T-helper 1 cell treated with Interleukin-12 subunit alpha and Interleukin-12 subunit beta and Interleukin-4 antibody, amounts not matched to agents 30 ng/mL and 1 ng/mL, for 36 hours (primary cell): ENCODE data around the gene NPDC1. TPM values are rescaled to one million over a fixed set of nuclear protein-coding genes. Genes with fewer than 3 reads are reported as not detected.

Source experiments
- intact Hi-C: fragments of 100-400 bp; cut with micrococcal nuclease; formaldehyde crosslinking; loops from one replicate; pipeline ENCODE4 v1.15.1; 2024
- total RNA-seq: library from RNA; stranded (reverse); gene quantifications from 2 replicates; pipeline ENCODE4 v1.2.3, GENCODE V29; 2022

The NPDC1 gene, protein sequence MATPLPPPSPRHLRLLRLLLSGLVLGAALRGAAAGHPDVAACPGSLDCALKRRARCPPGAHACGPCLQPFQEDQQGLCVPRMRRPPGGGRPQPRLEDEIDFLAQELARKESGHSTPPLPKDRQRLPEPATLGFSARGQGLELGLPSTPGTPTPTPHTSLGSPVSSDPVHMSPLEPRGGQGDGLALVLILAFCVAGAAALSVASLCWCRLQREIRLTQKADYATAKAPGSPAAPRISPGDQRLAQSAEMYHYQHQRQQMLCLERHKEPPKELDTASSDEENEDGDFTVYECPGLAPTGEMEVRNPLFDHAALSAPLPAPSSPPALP
- total RNA-seq, result 56.7 and 57.3 TPM in 2 replicates

DNA sequence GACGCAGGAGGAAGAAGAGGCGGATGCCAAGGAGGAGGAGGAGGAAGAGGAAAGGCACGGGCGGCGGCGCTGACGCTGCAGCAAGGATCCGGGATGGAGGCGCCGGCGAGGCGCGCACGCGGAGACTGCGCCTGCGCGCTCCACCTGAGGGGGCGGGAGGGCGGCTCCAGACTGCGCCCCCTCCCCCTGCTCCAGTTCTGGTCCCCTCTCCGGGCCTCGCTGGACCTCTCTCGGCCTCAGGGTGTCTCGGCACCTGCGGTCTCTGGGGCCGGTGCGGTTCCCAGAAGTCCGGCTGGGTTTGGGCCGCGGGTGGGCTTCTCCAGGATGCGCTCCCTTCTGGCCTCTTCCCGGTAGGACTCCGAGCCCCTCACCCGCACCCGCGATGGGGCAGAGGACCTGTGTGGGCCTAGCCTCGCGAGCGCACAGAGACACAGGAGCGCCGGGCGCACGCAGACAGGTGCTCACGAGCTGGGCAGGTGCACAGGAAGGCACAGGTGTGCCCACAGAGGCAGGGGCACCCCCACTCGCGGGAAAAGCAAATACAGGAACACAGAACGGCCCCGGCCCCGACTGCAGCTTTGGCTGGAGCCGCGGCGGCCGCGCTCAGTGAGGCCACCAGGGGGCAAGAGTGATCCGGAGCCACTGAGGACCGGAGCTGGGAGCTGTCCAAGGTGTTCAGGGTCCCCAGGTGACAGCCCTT, at the start of gene NPDC1:
NPDC1 (minus strand) TSS at position 90 of the 700 bp plus-strand sequence. CDS start 188 bp downstream, outside the sequence.
- intact Hi-C loops, result loop anchor here (1.0 to 5.0 kb wide), 4 partner anchors 11 to 199 kb away; partner anchors contain the start of genes PHPT1 and RNF224

DNA sequence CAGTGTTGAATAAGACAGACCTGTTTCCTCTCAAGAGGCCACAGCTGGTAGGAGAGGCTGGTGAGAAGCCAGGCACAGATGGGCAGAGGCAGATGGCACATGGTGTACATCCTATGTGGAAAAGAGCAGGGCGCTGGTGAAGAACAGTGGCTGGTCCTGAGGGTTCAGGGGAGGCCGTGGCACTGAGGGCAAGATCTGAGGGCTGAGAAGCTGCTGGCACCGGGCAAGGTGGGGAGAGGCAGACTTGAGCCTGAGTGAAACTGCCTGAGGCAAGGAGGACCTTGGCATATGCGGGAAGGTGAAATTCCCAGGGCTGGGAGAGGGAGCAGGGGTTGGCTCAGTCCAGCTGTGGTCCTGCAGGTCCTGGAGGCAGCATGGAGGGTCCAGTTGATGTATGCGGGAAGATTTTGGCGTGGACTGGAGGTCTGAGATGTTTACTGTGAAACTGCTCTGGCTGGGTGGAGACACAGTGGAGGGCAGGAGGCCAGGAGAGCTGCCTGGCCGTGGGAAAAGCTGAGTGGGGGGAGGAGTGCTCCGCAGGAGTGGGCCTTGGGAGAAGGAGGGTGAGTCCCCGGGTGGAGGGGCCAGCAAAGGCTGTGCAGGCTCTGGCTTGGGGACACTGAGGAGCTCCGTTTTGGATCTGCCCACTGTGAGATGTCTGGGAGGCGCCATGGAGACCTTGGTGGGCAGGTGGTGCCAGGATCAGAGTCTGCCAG, 43.4 kb upstream of the NPDC1 start:
- intact Hi-C loops, result loop anchor here (5.0 to 10.0 kb wide), 3 partner anchors 97 to 465 kb away; partner anchors contain the start of genes MRPL41, PAXX, PNPLA7 and TRAF2

DNA sequence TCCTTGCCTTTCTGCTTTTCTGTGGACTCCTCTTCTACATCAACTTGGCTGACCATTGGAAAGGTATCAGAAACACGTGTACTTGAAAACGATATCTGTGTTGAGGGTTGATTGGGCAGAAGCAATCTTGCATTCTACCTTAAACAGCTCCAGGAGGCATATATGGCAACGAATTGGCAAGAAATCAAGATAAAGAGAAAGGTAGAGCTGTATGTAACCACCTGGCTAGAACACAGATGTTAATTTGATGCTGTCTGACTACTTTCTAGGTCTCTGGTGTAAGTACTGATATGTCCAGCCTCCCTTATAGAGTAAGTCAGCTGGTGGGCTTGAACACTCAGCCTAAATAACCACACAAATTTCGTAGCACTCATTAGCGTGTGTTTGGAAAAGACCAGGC, 42.1 kb upstream of the NPDC1 start:
- intact Hi-C loops, result loop anchor here (5.0 to 10.0 kb wide), 3 partner anchors 96 to 467 kb away; partner anchors contain the start of genes MRPL41, PAXX, PNPLA7 and TRAF2

DNA sequence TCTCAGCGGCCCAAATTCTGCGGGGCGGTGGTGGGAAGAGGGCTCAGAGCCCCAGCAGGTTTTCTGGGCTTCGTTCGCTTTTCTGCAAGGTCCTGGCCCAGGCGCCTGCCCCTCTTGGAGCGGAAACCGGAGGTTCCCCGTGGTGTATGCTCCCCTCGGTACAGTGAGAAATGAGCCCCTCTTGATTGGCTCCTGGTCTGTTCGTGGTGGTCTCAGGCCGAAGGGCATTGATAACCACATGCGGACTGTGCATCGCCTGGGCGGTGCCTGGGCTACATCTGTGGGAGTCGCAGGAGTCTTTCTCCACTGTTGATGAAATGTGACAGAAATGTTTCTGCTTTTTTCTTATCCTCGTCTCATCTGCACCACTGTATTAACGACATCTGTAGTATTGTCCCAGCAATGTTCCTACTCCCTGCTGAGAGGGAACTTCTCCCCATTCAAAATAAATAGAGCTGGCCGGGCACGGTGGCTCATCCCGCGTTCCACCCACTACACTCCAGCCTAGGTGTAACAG, 41.5 kb upstream of the NPDC1 start:
- intact Hi-C loops, result loop anchor here (1.0 to 10.0 kb wide), 10 partner anchors 8 to 605 kb away; partner anchors contain the start of genes MRPL41, NDOR1, PAXX and PNPLA7

DNA sequence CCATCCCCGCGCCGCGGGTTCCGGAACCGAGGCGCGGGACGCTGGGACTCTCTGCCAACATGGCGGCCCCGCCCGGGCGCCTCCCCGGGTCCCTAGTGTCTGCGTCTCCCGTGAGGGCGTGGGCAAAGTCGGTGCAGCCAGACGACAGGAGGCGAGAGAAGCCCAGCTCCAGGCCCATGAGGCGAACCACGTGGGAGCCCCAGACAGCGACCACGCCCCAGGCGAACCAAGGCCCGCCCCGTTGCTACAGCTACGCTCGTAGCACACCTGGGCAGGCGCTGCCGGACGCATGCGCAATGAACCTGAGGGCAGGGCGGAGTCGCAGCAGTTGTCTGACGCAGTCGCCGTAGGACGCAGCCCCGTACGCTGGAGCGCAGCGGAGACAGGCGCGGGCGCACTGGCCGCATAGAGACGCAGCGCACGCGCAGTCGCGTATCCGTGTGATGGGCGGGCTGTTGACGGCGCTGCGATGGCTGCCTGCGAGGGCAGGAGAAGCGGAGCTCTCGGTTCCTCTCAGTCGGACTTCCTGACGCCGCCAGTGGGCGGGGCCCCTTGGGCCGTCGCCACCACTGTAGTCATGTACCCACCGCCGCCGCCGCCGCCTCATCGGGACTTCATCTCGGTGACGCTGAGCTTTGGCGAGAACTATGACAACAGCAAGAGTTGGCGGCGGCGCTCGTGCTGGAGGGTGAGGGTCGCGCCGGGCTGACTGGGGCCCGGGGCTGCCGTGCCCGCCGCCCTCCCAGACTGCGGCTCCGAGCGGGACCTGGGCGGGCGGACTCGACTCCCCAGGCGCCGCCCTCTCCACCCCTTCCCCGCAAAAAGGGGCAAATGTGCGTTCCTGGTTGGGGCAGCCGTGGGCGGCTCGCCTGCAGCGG, 40.8 kb upstream of the NPDC1 start, which contains the start of gene MAN1B1:
MAN1B1 (plus strand) TSS at position 455 of the 878 bp plus-strand sequence; CDS start at position 470, 15 bp downstream.
- intact Hi-C loops, result loop anchor here (1.0 to 10.0 kb wide), 19 partner anchors 9 to 604 kb away; partner anchors contain the start of genes FBXW5, MRPL41, NDOR1 and NELFB

DNA sequence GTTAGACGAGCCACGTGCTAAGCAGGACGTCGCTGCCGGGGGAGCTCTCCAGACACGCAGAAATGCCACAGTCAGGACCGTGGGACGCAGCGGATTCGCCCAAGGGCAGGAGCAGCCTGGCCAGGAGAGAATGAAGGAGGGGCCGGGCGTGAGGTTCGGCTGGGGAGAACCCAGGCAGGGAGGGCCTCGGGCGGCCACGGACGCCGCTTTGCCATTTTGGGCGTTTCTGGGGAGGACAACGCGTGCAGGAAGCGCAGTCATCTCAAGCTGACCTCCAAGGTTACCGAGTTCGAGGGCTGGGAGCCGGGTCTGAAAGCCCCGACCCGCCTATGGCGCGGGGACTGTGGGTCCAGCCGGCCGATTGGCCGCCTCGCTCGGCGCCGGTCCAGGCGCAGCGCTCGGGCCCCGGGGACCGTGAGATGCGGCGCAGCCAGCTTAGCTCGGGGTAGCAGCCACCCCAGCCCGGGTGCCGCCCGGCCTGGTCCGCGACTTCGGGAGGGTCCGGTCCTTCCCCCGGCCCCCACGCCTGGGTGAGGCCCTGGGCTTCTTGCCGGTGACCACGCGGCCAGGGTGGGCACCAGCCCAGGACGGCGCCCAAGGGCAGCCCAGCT, 40.0 kb upstream of the NPDC1 start:
- intact Hi-C loops, result loop anchor here (1.0 to 10.0 kb wide), 16 partner anchors 9 to 603 kb away; partner anchors contain the start of genes FBXW5, MRPL41, NELFB and PAXX

DNA sequence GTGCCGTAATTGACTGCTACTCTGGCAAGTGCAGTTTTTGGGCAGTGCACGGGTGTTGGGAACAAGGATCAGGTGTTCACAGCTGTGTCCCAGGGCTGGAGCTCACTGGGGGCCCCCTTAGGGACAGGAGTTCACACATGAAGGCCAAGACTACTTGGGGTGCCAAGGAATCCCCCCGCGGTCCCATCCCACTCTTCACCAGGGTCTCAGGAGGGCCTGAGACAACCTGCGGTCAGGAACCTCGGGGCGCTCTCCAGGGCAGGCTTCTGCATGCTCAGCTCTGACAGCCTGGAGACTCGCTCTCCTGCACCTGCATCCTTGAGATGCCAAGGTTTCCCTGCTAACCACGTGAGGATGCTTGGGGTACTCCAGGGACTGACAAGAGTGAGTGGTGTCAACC, 38.5 kb upstream of the NPDC1 start:
- intact Hi-C loops, result loop anchor here (10.0 kb wide), 1 partner anchor 470 kb away; the partner anchor contains the start of genes MRPL41 and PNPLA7

DNA sequence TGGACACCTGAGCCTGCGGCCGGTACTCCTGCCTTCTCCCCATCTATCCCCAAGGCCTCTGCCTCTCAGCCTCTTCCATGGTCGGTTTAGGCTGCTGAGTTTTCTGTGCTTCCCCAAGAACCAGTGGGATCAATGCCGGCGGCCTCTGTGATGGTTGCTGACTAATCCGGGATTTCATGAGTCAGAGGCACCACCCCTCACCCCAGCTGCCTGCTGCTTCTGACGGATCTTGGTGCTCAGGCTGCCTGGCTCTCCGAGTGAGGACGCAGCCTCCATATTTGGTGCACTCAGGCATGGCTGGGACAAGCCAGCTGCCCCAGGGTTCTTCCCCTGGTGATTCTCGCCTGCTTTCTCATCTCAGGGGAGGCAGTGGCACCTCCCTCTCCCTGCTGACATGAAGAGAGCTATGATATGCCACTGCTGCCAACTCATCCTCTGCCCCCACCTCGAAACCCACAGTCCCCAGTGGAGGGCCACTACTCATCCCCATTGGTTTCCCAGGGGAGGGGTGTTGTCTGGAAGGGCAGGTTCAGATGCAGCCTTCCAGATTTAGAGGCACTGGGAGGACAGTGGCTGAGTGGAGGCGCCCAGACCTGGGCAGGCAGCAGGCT, 37.5 kb upstream of the NPDC1 start:
- intact Hi-C loops, result loop anchor here (10.0 kb wide), 1 partner anchor 471 kb away; the partner anchor contains the start of genes MRPL41 and PNPLA7

DNA sequence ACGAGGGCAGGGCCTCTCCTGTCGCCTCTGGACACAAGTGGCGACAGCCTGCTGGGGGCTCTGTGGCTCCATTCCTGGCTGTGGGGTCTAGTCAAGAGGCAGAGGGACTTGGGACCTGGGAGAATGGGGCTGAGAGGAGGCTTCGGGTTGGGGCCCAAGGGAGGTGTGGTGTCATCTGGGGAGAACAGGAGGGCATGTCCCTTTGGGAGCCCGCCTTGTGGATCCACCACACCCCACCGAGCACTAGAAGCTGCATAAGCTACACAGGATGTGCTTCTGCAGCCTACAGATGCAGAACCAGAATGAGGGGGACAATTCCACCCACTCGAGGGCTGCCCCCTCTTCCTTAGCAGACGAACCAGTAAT, 36.9 kb upstream of the NPDC1 start:
- intact Hi-C loops, result loop anchor here (10.0 kb wide), 1 partner anchor 472 kb away; the partner anchor contains the start of genes MRPL41 and PNPLA7

DNA sequence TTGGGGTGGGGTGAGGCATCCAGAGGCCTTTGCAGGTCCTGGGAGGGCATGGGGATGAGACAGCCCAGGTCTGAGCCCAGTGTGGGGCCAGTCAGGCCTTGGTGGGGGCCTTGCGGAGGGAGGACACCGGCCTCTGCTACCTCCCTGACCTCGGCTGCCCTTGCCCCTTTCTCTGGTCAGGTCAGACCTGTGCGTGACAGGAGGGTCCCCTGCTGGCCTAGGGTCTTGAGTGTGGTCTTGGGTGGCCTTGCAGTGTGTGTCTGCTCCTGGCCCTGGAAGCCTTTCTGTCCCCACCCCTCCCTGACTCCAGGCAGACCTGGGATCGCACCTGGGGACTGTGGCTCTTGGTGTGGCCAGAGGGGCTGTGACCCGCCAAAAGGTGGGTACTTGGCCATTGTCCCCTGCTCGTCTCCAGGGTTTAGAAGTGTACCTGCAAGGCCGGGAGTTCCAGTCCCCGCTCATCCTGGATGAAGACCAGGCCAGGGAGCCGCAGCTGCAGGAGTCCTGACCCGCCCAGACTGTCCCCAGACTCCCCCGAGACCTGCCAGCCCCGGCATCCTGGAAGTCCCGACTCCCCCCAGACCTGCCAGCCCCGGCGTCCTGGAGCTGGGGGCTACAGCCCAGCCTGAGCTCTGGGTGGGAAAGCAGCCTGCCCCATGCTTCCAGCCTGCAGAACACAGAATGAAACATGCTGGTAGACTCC, 36.4 kb upstream of the NPDC1 start:
- intact Hi-C loops, result loop anchor here (10.0 kb wide), 1 partner anchor 472 kb away; the partner anchor contains the start of genes MRPL41 and PNPLA7

DNA sequence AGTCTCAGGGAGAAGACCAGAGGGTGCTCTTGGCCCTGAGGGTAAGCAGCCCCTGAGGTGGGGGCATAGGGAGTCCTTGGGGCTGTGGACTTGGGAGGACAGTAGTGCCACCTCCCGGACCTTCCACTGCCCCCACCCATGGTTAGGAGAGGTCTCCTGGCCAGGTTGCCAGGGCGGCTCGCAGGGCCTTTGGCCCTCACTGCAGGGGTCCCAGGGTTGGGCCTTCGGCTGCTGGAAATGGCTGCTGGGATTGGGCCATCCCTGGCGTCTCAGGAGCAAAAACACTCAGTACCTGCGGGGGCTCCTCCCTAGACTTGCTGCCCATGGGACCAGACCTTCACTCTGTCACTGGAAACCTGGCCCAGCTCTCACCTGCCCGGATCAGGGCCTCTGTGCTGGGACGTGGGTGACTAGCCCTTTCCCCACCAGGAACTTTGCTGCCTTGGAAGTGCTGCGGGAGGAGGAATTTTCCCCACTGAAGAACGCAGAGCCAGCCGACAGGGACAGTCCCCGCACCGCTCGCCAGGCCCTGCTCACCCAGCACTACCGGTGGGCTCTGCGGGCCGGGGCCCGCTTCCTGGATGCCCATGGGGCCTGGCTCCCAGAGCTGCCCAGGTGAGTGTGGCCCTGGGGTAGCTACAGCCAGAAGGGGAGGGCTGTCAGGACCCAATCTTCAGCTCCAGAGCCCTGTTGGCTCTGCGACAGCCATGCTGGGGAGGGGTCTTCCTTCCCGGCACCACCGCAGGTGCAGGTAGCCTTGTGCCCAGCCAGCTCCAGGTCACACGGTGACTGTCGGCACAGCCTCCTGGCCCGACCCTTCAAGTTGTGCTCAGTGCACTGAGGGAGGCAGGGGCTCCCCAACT, 34.5 kb upstream of the NPDC1 start:
- intact Hi-C loops, result loop anchor here (10.0 kb wide), 1 partner anchor 474 kb away; the partner anchor contains the start of genes MRPL41 and PNPLA7

DNA sequence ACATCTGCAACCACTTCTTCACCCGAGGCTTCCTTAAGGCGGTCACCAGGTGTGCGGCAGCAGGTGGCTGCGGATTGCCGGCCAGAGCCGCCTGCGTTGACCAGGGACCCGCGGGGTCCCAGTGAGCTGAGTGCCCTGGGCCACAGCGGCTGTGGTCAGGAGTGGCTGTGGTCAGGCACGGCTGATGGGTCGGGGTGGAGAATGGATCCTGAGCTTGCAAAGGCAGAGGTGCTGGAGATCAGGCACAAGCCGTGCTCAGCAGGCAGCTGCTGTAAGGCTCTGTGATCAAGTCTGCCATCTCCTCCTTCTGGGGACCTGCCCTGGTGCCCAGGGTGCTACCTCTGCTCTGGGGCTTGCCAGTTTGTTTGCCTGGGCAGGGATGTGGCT, 33.4 kb upstream of the NPDC1 start:
- intact Hi-C loops, result no loop called here

DNA sequence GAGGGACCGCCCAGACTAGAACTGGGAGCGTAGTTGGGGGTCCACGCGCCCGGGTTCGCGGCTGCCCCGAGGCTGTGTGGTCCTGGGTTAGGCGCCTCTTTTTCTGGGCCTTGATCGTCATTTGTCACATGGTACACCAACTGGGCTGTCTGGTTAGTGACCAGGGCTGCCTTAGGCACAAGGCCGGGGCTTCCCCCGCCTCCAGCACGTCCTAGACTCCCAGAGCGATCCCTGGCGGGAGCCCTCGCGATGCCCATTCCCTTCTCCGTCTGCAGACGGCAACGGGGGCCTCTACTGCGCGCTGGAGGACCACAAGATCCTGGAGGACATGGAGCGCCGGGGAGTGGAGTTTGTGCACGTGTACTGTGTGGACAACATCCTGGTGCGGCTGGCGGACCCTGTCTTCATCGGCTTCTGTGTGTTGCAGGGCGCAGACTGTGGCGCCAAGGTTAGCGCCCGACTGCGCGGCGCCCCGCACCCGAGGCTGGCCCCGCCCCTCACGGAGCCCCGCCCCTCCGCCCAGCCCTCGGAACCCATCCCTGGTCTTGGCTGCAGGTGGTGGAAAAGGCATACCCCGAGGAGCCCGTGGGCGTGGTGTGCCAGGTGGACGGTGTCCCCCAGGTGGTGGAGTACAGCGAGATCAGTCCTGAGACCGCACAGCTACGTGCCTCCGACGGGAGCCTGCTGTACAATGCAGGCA, 32.9 kb upstream of the NPDC1 start:
- intact Hi-C loops, result no loop called here

DNA sequence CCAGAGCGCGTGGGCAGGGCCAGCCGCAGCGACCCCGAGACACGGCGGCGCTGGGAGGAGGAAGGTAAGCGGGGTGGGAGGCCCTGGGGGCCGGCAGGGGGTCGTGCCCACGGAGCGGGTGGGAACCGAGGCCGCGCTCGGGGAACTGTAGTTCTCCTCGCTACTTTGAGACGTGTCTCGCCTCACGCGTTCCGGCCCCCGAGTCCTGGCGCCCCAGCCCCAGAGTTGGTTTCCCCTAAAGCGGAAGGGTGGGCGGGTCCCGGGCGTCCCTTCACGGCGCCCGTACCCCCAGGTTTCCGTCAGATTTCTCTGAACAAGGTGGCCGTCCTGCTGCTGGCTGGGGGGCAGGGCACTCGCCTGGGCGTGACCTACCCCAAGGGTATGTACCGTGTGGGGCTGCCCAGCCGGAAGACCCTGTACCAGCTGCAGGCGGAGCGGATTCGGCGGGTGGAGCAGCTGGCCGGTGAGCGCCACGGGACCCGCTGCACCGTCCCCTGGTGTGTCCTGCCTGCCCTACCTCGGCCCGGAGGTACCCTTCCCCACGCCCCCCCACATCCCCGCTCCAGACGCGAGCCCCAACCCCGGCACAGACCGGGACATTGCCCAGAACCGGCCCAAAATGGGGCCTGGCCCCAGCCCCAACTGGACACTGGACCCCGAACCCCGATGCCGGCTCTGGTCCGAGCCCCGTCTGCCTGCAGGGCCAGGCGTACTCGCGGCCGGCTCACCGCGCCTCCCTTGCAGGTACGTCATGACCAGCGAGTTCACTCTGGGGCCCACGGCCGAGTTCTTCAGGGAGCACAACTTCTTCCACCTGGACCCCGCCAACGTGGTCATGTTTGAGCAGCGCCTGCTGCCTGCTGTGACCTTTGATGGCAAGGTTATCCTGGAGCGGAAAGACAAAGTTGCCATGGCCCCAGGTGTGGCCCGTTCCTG, 32.0 kb upstream of the NPDC1 start:
- intact Hi-C loops, result loop anchor here (1.0 kb wide), 2 partner anchors 8 to 9 kb away; partner anchors contain the start of gene MAN1B1
